HL-60/S4 treated with phorbol 12-myristate 13-acetate at 8.2 ng/mL for 4 days and 3 days (cell line): ENCODE measurements around the gene FAM171A2.
"Not testable (repeated sequence)": the region's sequence is repeated elsewhere in the genome, so short reads cannot be mapped to it uniquely, and the experiment has no call there.

Experiments
- in situ Hi-C: fragments of 300-500 bp; cut with MboI; formaldehyde crosslinking; loops from 2 replicates; pipeline ENCODE4 v1.15.0; 2022; ENCODE audit warnings: low sequenced_read_pairs

FAM171A2 gene

GRCh38 chr17:44363613-44364159, at the start of gene FAM171A2:
Gene FAM171A2, minus strand, starts transcription at chr17:44363853. Its CDS starts 139 bp downstream, at chr17:44363714.
- in situ Hi-C loops = no loop called here

GRCh38 chr17:44409309-44410028, 45.8 kb upstream of the FAM171A2 start:
- in situ Hi-C loops = no loop called here

DNA sequence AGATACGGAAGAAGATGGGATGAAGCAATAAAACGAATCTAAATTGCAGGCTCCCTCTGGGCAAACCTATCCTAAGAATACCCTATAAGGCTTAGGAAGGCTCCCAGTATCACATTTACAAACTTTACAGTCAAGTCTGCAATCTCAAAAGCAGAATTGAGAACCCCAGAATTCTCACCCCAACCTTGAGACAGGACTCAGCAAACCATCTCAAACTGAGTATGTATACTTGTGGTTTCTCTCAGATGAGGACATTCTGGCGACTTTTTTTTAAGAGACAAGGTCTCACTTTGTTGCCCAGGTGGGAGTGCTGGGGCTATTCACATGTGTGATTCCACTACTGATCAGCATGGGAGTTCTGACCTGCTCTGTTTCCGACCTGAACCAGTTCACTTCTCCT, 45.1 kb upstream of the FAM171A2 start:
- in situ Hi-C loops = no loop called here

GRCh38 chr17:44402564-44403172, 39.0 kb upstream of the FAM171A2 start:
- in situ Hi-C loops = no loop called here

- in situ Hi-C loops = no loop called here
These were observed 36.7 kb upstream of the FAM171A2 start for GRCh38 chr17:44400226-44400847.

GRCh38 chr17:44398692-44399691, 35.3 kb upstream of the FAM171A2 start:
- in situ Hi-C loops = no loop called here

GRCh38 chr17:44397479-44398440, 34.1 kb upstream of the FAM171A2 start:
- in situ Hi-C loops = no loop called here

DNA sequence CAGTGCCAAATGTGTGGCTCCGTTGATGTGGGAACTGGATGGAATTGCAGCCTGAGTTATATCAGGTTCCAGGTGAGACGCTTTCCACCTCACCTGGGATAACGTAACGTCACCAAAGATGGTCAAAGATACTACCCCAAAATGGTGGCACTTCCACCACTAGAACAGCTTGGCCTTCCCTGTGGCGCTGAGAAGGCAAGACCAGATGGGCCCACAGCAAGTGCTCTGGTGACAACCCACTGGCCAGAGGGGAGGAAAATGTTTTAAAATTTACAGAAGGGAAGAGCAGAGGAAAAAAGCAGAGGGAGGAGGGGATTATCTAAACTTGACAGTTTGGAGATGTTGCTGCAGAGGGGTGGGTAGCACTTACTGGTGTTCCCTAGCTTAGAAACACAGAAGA, 33.3 kb upstream of the FAM171A2 start:
- in situ Hi-C loops = no loop called here

- in situ Hi-C loops = no loop called here
These were observed 31.2 kb upstream of the FAM171A2 start for GRCh38 chr17:44394833-44395232.

DNA sequence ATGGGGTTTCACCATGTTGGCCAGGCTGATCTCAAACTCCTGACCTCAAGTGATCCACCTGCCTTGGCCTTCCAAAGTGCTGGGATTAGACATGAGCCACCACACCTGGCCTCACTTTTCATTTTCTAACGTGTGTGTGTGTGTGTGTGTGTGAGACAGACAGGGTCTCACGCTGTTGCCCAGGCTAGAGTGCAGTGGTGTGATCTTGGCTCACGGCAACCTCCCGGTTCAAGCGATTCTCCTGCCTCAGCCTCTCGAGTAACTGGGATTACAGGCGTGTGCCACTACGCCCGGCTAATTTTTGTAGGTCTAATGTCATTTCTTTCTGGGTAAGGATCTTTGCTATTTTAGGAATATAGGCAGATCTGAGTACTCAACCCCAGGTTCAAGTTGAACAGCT, 30.5 kb upstream of the FAM171A2 start:
- in situ Hi-C loops = not testable (repeated sequence)

DNA sequence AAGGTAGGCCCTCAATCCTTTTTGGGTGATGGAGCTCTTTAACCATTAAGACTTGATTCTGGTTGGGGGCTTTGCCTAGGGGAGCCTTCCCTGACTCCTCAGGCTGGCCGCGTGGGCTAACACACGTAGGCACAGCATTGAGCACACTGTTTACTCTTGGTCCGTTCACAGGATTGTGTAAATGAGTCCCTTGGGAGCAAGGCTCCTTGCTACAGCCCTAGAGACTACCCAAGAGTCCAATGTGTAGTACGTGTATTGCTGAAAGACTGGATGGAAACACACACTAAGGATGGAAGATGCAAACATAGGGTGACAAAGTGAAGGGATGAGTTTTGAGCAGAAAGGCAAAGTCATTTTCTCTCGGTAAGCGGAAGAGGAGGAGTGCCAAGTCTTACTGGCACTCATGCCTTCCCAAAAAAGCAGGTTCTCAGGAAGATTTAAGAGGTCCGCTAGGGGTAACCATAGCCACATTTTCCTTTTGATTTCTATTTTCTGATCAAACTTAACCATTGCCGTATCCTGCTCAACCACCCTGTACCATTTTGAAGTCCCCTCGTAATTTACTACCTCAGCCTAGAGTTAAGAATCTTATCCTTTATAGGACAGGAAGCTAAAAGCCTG, 26.7 kb upstream of the FAM171A2 start:
- in situ Hi-C loops = no loop called here

DNA sequence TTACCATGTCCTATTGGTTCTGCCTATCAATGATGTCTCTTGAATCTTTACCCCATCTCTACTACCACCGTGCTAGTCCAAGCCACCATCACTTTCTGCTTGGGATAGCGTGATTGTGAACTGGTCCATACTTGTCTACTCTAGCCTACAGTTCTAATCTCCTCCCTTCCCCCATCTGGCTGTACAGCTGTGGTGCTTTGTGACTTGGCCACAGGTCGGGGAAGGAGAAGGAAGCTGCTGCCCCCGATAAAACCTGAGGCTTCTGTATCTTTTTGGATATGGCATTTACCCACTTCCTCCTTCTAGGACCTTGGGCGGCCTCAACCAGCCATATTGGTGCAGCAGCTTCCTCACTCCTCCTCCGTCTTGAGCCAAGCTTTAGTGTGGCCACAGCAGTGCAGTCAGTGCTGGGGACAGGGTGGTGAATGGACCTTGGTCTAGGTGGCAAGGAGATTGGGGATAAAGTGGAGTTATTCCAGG, 26.1 kb upstream of the FAM171A2 start:
- in situ Hi-C loops = no loop called here

DNA sequence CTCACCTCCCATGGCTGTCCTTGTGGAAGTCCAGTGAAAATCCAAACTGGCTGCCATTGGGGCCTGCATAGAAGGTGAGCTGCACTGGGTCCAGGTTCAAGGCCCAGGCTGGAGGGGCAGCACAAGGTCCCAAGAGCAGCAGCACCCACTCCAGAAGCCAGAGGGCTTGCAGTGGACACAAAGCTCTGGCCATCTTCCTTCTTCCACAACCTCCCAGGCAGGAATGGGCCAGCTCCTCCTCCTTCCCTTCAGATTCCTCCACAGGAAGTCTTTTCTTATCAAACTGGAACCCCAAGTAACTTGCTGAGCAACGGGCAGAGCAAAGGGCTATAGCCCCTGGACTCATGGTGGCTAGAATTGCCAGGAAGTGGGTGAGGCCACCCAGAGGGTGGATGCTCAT, 25.6 kb upstream of the FAM171A2 start, which contains the start of gene ITGA2B:
TSS of gene ITGA2B (minus strand) at position 369 of the 400 bp plus-strand sequence. CDS start at position 193, 176 bp downstream.
- in situ Hi-C loops = no loop called here

DNA sequence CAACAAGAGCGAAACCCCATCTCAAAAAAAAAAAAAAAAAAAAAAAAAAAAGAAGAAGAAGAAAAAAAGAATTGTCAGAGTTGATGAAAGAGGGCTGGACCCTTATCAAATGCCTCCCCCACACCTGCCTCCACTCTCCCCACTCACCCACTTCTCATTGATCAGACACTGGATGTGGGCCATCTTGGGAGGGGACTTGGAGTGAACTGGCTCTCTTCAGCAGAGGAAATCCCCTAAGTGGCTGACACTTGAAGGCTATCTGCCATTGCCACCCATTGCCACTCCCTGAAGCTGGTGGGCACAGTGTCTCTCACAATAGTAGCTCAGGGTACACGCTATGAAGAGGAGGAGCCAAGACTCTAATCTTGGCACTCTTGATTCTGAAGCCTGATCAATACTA, 24.2 kb upstream of the FAM171A2 start:
- in situ Hi-C loops = no loop called here

DNA sequence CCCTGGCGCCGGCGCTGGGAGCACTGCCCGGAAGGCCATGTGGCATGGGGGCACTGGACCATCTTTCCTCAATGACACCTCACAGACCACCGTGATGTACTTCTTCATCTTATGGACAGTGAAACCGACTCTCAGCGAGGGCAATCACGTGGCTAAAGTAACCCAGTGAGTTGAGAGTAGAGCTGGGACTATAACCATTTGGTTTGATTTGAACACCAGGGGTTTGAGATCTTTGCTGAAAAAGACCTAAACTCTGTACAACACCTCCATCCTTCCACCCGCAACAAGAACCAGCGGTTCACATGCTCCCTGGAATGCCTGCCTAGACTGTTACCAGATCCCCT, 22.5 kb upstream of the FAM171A2 start:
- in situ Hi-C loops = no loop called here

- in situ Hi-C loops = no loop called here
These were observed 21.9 kb upstream of the FAM171A2 start for GRCh38 chr17:44385287-44386181.

DNA sequence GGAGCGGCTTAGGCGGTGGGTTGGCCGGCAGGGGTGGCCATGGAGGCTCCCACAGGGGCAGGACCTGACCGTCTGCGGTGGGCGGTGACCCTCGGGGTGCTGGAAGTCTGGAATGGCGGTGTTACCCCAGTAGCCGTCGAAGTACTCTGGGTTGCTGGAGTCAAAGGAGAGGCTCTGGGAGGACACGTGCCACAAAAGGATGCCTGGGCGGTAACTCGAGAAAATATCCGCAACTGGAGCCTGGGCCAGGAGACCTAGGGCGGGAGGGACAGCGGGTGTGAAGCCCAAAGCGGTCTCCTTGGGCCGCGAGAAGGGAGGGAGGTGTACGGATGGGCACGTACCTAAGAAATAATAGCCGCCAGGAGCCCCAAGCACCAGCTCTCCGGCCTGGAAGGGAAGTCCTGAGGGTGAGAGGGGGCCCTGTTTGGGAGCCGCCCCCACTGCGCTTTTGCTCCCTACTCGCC, 21.2 kb upstream of the FAM171A2 start:
- in situ Hi-C loops = no loop called here
